BLaER1 (cell line): Measurements from ENCODE around the gene PROP1.
"Not testable (repeated sequence)": the region's sequence is repeated elsewhere in the genome, so short reads cannot be mapped to it uniquely, and the experiment has no call there.

Source experiments
- H3K27ac ChIP-seq: shearing (Covaris generic); formaldehyde crosslinking; 2 replicates; pipeline ENCODE4 v1.8.1; 2022
- H3K27me3 ChIP-seq: shearing (Covaris generic); formaldehyde crosslinking; 2 replicates; pipeline ENCODE4 v1.8.1; 2022
- H3K36me3 ChIP-seq: shearing (Covaris generic); formaldehyde crosslinking; 2 replicates; pipeline ENCODE4 v1.8.1; 2022
- H3K4me1 ChIP-seq: shearing (Covaris generic); formaldehyde crosslinking; 2 replicates; pipeline ENCODE4 v1.8.1; 2022
- H3K4me2 ChIP-seq: shearing (Covaris generic); formaldehyde crosslinking; 2 replicates; pipeline ENCODE4 v1.8.1; 2022
- H3K4me3 ChIP-seq: shearing (Covaris generic); formaldehyde crosslinking; 2 replicates; pipeline ENCODE4 v1.8.1; 2022
- H3K9ac ChIP-seq: shearing (Covaris generic); formaldehyde crosslinking; 2 replicates; pipeline ENCODE4 v1.8.1; 2022
- H3K9me3 ChIP-seq: shearing (Covaris generic); formaldehyde crosslinking; 2 replicates; pipeline ENCODE4 v1.8.1; 2022
- H4K20me1 ChIP-seq: shearing (Covaris generic); formaldehyde crosslinking; 2 replicates; pipeline ENCODE4 v1.8.1; 2022

PROP1 gene

GRCh38 chr5:177943805-177944736 lies 52.0 kb downstream of the PROP1 start:
- peaks cover 54% of the 10 kb centered on the region for H3K27me3 ChIP-seq
- H4K20me1 ChIP-seq, H3K36me3 ChIP-seq, H3K9ac ChIP-seq, H3K27ac ChIP-seq, H3K9me3 ChIP-seq: not testable (repeated sequence)
- H3K4me2 ChIP-seq = peak overlapping the region; percentile 79
- peak overlapping the region; percentile 61 for H3K4me3 ChIP-seq
- peaks cover 16% of the 10 kb centered on the region for H3K4me1 ChIP-seq

DNA sequence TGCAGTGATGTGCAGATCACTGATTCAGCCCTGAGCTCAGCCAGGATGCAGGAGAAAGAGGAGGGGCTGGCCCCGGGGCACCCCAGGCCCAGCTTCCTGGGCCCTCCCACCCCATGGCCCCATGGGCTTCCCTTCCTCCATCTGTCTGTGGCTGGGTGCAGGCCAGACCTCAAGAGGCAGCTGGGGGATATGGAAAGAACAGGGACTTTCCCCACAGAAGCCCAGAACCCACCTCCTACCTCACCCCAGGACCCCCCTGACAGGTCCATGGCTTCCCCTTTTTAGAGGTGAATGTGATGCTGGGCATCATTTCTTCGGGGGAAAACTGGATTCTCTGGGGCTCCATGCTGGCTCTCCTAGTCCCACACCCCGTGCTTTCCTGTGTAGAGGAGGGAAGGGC lies 53.1 kb downstream of the PROP1 start:
- peaks cover 13% of the 10 kb centered on the region for H3K4me1 ChIP-seq
- not testable (repeated sequence) for H3K9ac ChIP-seq, H3K4me3 ChIP-seq, H3K9me3 ChIP-seq, H3K36me3 ChIP-seq, H3K27ac ChIP-seq, H3K4me2 ChIP-seq
- peaks cover 66% of the 10 kb centered on the region for H3K27me3 ChIP-seq
- peaks cover 13% of the 10 kb centered on the region; the same call in 1 of the 2 replicates for H4K20me1 ChIP-seq
